Endothelial cell of umbilical vein (primary cell): Measurements from ENCODE around the gene HNRNPA1L2.

ENCODE experiments used
- EZH2 ChIP-seq: IDR thresholded peaks from 2 replicates; pipeline ENCODE4 v1.6.1; 2012; ENCODE audit warnings: borderline replicate concordance, low read depth, mild to moderate bottlenecking, moderate library complexity, low read length, inconsistent platforms; ENCODE audit not compliant: severe bottlenecking
- FOS ChIP-seq: IDR thresholded peaks from 2 replicates; pipeline ENCODE4 v1.6.1; 2011; ENCODE audit warnings: mild to moderate bottlenecking, low read length, moderate library complexity, borderline replicate concordance; ENCODE audit not compliant: insufficient read depth
- JUN ChIP-seq: IDR thresholded peaks from 2 replicates; pipeline ENCODE4 v1.6.1; 2011; ENCODE audit warnings: borderline replicate concordance, low read depth; ENCODE audit not compliant: insufficient read length, insufficient read depth
- POLR2A ChIP-seq: IDR thresholded peaks from 2 replicates; pipeline ENCODE4 v1.6.1; 2012; ENCODE audit warnings: low read depth, mild to moderate bottlenecking, control low read depth, low read length
- POLR2AphosphoS5 ChIP-seq: IDR thresholded peaks from 2 replicates; pipeline ENCODE4 v1.6.1; 2012; ENCODE audit warnings: low read depth, mild to moderate bottlenecking, control low read depth, low read length, moderate library complexity; ENCODE audit not compliant: insufficient read depth
- TF ChIP-seq, protein P1 (sequence below), 2 donors: IDR thresholded peaks; 1 replicate in 1 of 2; 2 replicates in 1 of 2; pipeline ENCODE4 v1.5.1; 2011; ENCODE audit warnings: low read length in 2 of 2, mild to moderate bottlenecking in 2 of 2, moderate library complexity in 2 of 2, control low read depth in 1 of 2, inconsistent platforms in 1 of 2, low read depth in 1 of 2; ENCODE audit not compliant: insufficient read depth in 1 of 2; ENCODE audit errors: extremely low read depth in 1 of 2

DNA sequence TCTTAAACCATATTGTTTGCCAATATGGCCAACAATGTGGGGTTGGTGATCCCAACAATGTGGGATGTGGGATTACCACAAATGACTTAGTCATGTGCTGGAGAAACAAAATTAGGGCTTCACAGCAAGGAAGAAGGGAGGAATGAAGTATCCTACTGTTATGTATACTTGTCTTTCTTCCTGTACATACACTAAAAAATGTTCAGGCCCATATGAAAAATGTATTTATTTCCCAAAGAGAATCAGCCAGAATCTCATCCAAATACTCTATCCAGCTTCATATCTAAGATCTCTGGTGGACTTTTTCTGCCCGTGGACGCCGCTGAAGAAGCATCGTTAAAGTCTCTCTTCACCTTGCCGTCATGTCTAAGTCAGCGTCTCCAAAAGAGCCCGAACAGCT, at the start of gene HNRNPA1L2:
- TF ChIP-seq POLR2A (no peak), JUN (no peak), POLR2AphosphoS5 (no peak), EZH2 (no peak), FOS (no peak)
- TF ChIP-seq, protein P1, sequence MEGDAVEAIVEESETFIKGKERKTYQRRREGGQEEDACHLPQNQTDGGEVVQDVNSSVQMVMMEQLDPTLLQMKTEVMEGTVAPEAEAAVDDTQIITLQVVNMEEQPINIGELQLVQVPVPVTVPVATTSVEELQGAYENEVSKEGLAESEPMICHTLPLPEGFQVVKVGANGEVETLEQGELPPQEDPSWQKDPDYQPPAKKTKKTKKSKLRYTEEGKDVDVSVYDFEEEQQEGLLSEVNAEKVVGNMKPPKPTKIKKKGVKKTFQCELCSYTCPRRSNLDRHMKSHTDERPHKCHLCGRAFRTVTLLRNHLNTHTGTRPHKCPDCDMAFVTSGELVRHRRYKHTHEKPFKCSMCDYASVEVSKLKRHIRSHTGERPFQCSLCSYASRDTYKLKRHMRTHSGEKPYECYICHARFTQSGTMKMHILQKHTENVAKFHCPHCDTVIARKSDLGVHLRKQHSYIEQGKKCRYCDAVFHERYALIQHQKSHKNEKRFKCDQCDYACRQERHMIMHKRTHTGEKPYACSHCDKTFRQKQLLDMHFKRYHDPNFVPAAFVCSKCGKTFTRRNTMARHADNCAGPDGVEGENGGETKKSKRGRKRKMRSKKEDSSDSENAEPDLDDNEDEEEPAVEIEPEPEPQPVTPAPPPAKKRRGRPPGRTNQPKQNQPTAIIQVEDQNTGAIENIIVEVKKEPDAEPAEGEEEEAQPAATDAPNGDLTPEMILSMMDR (IDR thresholded peaks at IDR 0.05; ENCODE audit: extremely low read depth in 1 of 2, insufficient read depth in 1 of 2, low read depth in 1 of 2, low read length in 2 of 2), result no peak
